ENCODE data around the gene CSRNP3. TPM values are rescaled to one million over a fixed set of nuclear protein-coding genes. Genes with fewer than 3 reads are reported as not detected.
A peak's percentile ranks its signal among the peaks of the same experiment; 100 is the strongest.

The CSRNP3 gene
- total and polyA plus RNA-seq, 9 donors = 2.9 to 16.2 (median 6.9) TPM

GRCh38 chr2:165630236-165630635 lies 160.7 kb downstream of the CSRNP3 start:
- H3K36me3 ChIP-seq = no peaks in the 10 kb centered on the region
- 89 to 94% (median 93%) methylated on average over 3 of the region's 3 CpGs for whole genome bisulfite sequencing, 3 donors

DNA sequence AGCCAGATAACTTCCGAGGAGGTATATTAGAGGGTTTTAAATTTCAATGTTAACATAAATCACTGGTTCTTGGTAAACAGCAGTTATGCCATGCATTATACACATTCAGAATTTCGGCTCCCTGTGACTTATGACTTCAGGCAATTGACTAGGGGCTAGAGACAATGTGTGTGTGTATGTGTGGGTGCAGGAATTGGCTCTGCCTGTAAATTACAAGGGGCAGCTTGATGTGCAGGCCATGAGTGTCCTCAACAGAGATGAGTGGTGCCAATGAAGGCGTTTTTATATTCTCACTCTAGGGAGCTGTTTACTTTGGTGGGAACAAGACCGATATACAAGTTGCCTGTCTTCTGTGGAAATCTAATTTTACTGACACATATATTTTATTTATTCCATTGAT lies 161.6 kb downstream of the CSRNP3 start:
- TF ChIP-seq POLR2A (IDR thresholded peaks at IDR 0.05) (no peak), EP300 (IDR thresholded peaks at IDR 0.05) (no peak), CTCF (IDR thresholded peaks at IDR 0.05) (no peak)
- H3K27me3 ChIP-seq = no peaks in the 10 kb centered on the region
- intact Hi-C loops (cut with DNase I) = no loop called here
- H3K36me3 ChIP-seq = no peaks in the 10 kb centered on the region
- no peak overlapping the region for H3K4me3 ChIP-seq
- H3K4me1 ChIP-seq (ENCODE audit: insufficient read depth) = peaks cover 1% of the 10 kb centered on the region
- DNase-seq = no peak
- H3K27ac ChIP-seq = no peak overlapping the region
- no peaks in the 10 kb centered on the region for H3K9me3 ChIP-seq
- WGBS, 3 donors = 73 to 97% (median 97%) methylated on average over 4 of the region's 4 CpGs

More at GRCh38 chr2:165630236-165630635, 160.7 kb downstream of the CSRNP3 start:
- peaks cover 1% of the 10 kb centered on the region for H3K4me1 ChIP-seq (ENCODE audit: insufficient read depth)
- intact Hi-C loops (cut with DNase I) = no loop called here
- no peak overlapping the region for H3K27ac ChIP-seq
- TF ChIP-seq EP300 (IDR thresholded peaks at IDR 0.05) (no peak), POLR2A (IDR thresholded peaks at IDR 0.05) (no peak), CTCF (IDR thresholded peaks at IDR 0.05) (no peak)
- no peaks in the 10 kb centered on the region for H3K9me3 ChIP-seq
- no peaks in the 10 kb centered on the region for H3K27me3 ChIP-seq
- no peak overlapping the region for H3K4me3 ChIP-seq
- DNase-seq = no peak

- Histone ChIP-seq H3K9me3 (no peaks in the 10 kb centered on the region), H3K27ac (peak overlapping the region in 1 of 2 donors; percentile 39), H3K4me3 (no peak overlapping the region), H3K27me3 (no peaks in the 10 kb centered on the region), H3K4me1 (ENCODE audit: insufficient read depth) (peaks cover 1% of the 10 kb centered on the region), H3K36me3 (no peaks in the 10 kb centered on the region)
- 28 to 46% (median 36%) methylated on average over 2 of the region's 2 CpGs for WGBS, 3 donors
- no peak for DNase-seq
- intact Hi-C loops (cut with DNase I) = no loop called here
- no peak for TF ChIP-seq CTCF (IDR thresholded peaks at IDR 0.05)
- no peak for TF ChIP-seq POLR2A (IDR thresholded peaks at IDR 0.05)
- TF ChIP-seq EP300 (IDR thresholded peaks at IDR 0.05) = no peak
These were observed 163.1 kb downstream of the CSRNP3 start for GRCh38 chr2:165632594-165632993.

- H3K27ac ChIP-seq = peak overlapping the region in 1 of 2 donors; percentile 39
- peaks cover 1% of the 10 kb centered on the region for H3K4me1 ChIP-seq (ENCODE audit: insufficient read depth)
- no peak overlapping the region for H3K4me3 ChIP-seq
- WGBS, 3 donors = 11 to 28% (median 16%) methylated on average over 3 of the region's 3 CpGs
- TF ChIP-seq CTCF (IDR thresholded peaks at IDR 0.05) (no peak), EP300 (IDR thresholded peaks at IDR 0.05) (no peak), POLR2A (IDR thresholded peaks at IDR 0.05) (no peak)
- no peaks in the 10 kb centered on the region for H3K36me3 ChIP-seq
- no peaks in the 10 kb centered on the region for H3K9me3 ChIP-seq
- H3K27me3 ChIP-seq = no peaks in the 10 kb centered on the region
- intact Hi-C loops (cut with DNase I) = no loop called here
- DNase-seq = no peak
These were observed 163.9 kb downstream of the CSRNP3 start for GRCh38 chr2:165633431-165633830.

Data from ovary (tissue), 9 donors.